Esophagus mucosa (tissue), 1 donor: ENCODE data around the gene KIF22. TPM values are rescaled to one million over a fixed set of nuclear protein-coding genes. Genes with fewer than 3 reads are reported as not detected.
A peak's percentile ranks its signal among the peaks of the same experiment; 100 is the strongest.

Experiments
- ATAC-seq: fragments of 200-7000 bp; cut with Tn5 transposase; one replicate; pipeline ENCODE4 v1.9.1; 2020
- total RNA-seq: library from RNA; stranded (reverse); gene quantifications from one replicate; pipeline ENCODE4 v1.2.4, GENCODE V29; 2023
- donor health status: DM: yes; HTN: yes; CAD: no.

Gene KIF22
- total RNA-seq, 1 donor from 2014 or later, result 28.7 TPM

DNA sequence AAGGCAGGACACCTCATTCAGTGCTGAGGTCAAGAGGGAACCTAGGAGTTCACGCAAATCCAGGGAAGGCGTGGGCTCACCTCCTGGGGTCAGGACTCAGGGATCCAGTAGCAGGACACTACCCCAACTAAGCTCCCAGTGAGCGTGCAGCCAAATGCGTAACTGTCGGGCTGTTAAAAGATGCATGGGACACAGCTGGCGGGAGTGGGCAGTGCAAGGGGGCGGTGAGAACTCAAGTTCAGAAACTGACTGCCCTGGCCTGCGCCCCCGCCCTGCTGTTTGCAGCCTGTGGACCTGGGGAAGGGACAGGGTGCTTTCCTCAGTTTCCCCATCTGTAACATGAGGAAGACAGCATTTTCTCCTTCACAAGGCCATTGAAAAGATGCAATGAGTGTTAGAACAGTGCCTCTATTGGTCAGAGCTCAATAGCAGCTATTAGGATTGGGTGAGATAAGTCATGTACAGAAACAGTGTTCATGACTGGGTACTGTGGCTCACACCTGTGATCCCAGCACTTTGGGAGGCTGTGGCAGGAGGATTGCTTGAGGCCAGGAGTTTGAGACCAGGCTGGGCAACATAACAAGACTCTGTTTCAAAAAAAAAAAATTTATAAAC, 52.3 kb downstream of the KIF22 start:
- ATAC-seq, result no peak

DNA sequence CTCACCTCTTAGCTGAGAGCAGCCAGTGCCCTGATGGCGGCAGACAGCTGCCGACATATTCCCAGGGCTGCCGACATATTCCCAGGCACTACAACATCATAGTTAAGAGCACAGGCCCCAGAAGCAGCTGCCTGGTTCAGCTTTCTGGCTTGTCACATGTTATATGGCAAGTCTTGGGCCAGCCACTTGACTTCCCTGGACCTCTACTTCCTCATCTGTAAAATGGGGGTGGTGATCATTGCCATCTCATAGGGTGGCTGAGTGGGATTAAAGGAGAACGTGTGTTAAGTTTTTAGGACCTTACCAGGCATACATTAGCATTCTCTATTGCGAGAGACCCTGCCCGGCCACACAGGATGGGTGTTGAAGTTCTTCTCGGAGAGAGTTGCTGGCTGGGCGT, 53.4 kb downstream of the KIF22 start:
- no peak for ATAC-seq

DNA sequence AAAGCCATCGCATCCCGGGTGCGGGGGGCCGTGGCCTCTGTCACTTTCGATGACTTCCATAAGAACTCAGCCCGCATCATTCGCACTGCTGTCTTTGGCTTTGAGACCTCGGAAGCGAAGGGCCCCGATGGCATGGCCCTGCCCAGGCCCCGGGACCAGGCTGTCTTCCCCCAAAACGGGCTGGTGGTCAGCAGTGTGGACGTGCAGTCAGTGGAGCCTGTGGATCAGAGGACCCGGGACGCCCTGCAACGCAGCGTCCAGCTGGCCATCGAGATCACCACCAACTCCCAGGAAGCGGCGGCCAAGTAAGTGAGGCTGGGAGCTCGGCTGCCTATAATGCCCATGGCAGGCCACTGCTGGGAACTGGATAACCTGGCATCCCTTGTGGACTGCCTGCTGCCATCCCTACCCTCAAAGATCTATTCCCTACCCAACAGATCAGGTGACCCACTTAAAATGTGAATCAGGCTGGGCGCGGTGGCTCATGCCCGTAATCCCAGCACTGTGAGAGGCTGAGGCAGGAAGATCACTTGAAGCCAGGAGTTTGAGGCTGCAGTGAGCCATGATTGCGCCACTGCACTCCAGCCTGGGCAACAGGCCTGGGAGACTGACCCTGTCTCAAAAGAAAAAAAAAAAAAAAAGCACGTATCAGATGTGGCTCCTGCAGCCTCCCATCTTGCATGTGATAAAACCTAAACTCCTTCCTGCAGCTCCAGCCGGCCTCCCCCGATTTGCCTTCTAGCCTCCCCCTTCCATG, 54.2 kb downstream of the KIF22 start:
- ATAC-seq, result no peak

GRCh38 chr16:29845656-29846055, 55.1 kb downstream of the KIF22 start:
- ATAC-seq, result no peak

GRCh38 chr16:29848420-29849297, 58.1 kb downstream of the KIF22 start:
- peak; percentile 75 for ATAC-seq

GRCh38 chr16:29849505-29849904, 59.0 kb downstream of the KIF22 start:
- ATAC-seq, result no peak

GRCh38 chr16:29850998-29851397, 60.4 kb downstream of the KIF22 start:
- ATAC-seq, result no peak

- no peak for ATAC-seq
These were observed 62.1 kb downstream of the KIF22 start for GRCh38 chr16:29852654-29853053.

DNA sequence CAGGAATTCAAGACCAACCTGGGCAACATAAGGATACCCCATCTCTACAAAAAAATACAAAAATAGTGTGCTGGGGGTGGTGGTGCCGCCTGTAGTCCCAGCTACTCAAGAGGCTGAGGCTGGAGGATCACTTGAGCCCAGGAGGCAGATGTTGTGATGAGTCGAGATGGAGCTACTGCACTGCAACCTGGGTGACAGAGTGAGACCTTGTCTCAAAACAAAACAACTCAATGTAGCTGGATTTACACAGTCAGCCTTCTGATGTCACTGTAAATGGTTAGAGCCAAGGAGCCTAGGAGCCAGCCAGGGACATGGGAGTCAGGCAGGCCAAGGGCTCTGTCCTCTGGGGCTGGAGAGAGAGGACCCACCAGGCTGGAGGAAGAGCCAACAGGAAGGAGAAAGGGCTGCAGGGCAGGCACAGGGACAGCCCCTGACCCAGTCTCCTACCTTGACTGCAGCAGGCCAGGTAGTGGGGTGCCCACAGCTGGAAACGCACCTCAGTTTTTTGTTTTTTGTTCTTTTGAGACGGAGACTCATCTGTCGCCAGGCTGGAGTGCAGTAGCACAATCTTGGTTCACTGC, 64.1 kb downstream of the KIF22 start:
- no peak for ATAC-seq

Other genes with a start within 250 kb of the KIF22 start
- 0.60 TPM for gene SPN, start 127.5 kb upstream of the KIF22 start, total RNA-seq
- 0.60 TPM for gene QPRT, start 111.6 kb upstream of the KIF22 start, total RNA-seq
- gene C16orf54, start 44.8 kb upstream of the KIF22 start, total RNA-seq, result 0.36 TPM
- gene ZG16, start 12.5 kb upstream of the KIF22 start, total RNA-seq, result not detected
- gene MAZ, start 15.8 kb downstream of the KIF22 start, total RNA-seq, result 169 TPM
- not detected for gene PRRT2, start 21.4 kb downstream of the KIF22 start, total RNA-seq
- gene PAGR1, start 25.4 kb downstream of the KIF22 start, total RNA-seq, result 13.4 TPM
- 67.9 TPM for gene MVP, start 29.7 kb downstream of the KIF22 start, total RNA-seq
- 36.9 TPM for gene CDIPT, start 72.5 kb downstream of the KIF22 start, total RNA-seq
- 2.9 TPM for gene SEZ6L2, start 108.8 kb downstream of the KIF22 start, total RNA-seq
- gene ASPHD1, start 109.7 kb downstream of the KIF22 start, total RNA-seq, result 1.00 TPM
- gene KCTD13, start 135.5 kb downstream of the KIF22 start, total RNA-seq, result 11.1 TPM
- 74.5 TPM for gene TMEM219, start 171.3 kb downstream of the KIF22 start, total RNA-seq
- gene TAOK2, start 183.1 kb downstream of the KIF22 start, total RNA-seq, result 17.7 TPM
- gene HIRIP3, start 204.9 kb downstream of the KIF22 start, total RNA-seq, result 7.1 TPM
- 37.0 TPM for gene INO80E, start 205.5 kb downstream of the KIF22 start, total RNA-seq
- gene DOC2A, start 220.3 kb downstream of the KIF22 start, total RNA-seq, result 0.20 TPM
- gene C16orf92, start 232.4 kb downstream of the KIF22 start, total RNA-seq, result not detected
- gene TLCD3B, start 240.5 kb downstream of the KIF22 start, total RNA-seq, result 0.20 TPM